Esophagus muscularis mucosa (tissue), 4 donors: ENCODE measurements around the gene DENND6B.
"Not testable (repeated sequence)": the region's sequence is repeated elsewhere in the genome, so short reads cannot be mapped to it uniquely, and the experiment has no call there.

Experiments
- CTCF ChIP-seq, 3 experiments: fragments of 200-600 bp in 2 of 3; fragments of 450-650 bp in 1 of 3; sonication (generic) in 2 of 3; IDR thresholded peaks; one replicate each; pipeline ENCODE4 v1.5.1; 2017 to 2019; ENCODE audit warnings: antibody characterized with exemption in 3 of 3, mild to moderate bottlenecking in 2 of 3, moderate library complexity in 1 of 3
- EP300 ChIP-seq: sonication (generic); formaldehyde crosslinking; IDR thresholded peaks from one replicate; pipeline ENCODE4 v1.6.1; 2017; ENCODE audit warnings: antibody characterized with exemption
- POLR2A ChIP-seq: fragments of 450-650 bp; IDR thresholded peaks from one replicate; pipeline ENCODE4 v1.6.1; 2017; ENCODE audit warnings: antibody characterized with exemption, moderate library complexity, mild to moderate bottlenecking, low read depth
- POLR2AphosphoS5 ChIP-seq, 2 donors: sonication (generic); formaldehyde crosslinking; IDR thresholded peaks; one replicate each; pipeline ENCODE4 v1.6.1; 2017; ENCODE audit warnings: antibody characterized with exemption in 2 of 2

GRCh38 chr22:50273352-50273751 is 53.5 kb downstream of the DENND6B start:
- peak in 1 of 3 experiments; percentile 4 for TF ChIP-seq CTCF (IDR thresholded peaks at IDR 0.05)
- not testable (repeated sequence) for TF ChIP-seq POLR2A; EP300; POLR2AphosphoS5 (IDR thresholded peaks at IDR 0.05)
